ENCODE data around the gene IGFL1. TPM values are rescaled to one million over a fixed set of nuclear protein-coding genes. Genes with fewer than 3 reads are reported as not detected.

The IGFL1 gene
- total and polyA plus RNA-seq, 2 donors (not counting 1 experiment from before 2014, with no cell fraction given), result 0.15 TPM; not detected in 1

- peaks cover 0 to 6% (median 0%) of the 10 kb centered on the region in 3 donors for H3K9me3 ChIP-seq (ENCODE audit: control extremely low read depth in 1 of 3, control insufficient read depth in 2 of 3, insufficient read depth in 1 of 3, low read length in 2 of 3)
- no peak overlapping the region for H3K4me3 ChIP-seq (ENCODE audit: control extremely low read depth in 1 of 5, extremely low read depth in 1 of 5, insufficient read depth in 1 of 5, low read depth in 2 of 5, low read length in 4 of 5)
- Mint-ChIP-seq H3K27ac (no peak overlapping the region), H3K27me3 (peaks cover 32% of the 10 kb centered on the region), H3K9me3 (ENCODE audit: insufficient read depth) (no peaks in the 10 kb centered on the region), H3K4me1 (no peaks in the 10 kb centered on the region), H3K4me3 (no peak overlapping the region)
- no peaks in the 10 kb centered on the region for H3K79me2 ChIP-seq (ENCODE audit: control insufficient read depth, insufficient read depth, low read length)
- no peak overlapping the region for H3K4me2 ChIP-seq (replicated peaks; ENCODE audit: low read depth, low read length, poor library complexity, severe bottlenecking)
- H4K20me1 ChIP-seq (ENCODE audit: control insufficient read depth, insufficient read depth, low read length, poor library complexity, severe bottlenecking), result no peaks in the 10 kb centered on the region
- no peak overlapping the region for H3K9ac ChIP-seq (ENCODE audit: low read length)
- POLR2A ChIA-PET, result no interaction called here
- H3K27me3 ChIP-seq (replicated peaks in 1 of 4; ENCODE audit: control extremely low read depth in 1 of 4, control insufficient read depth in 3 of 4, insufficient read depth in 4 of 4, low read length in 3 of 4), result peaks cover 0 to 15% (median 1%) of the 10 kb centered on the region in 4 experiments
- no peak overlapping the region for H2AFZ ChIP-seq (ENCODE audit: insufficient read depth, low read depth, low read length, poor library complexity, severe bottlenecking)
- no peak overlapping the region for H3K27ac ChIP-seq (ENCODE audit: low read length in 2 of 2)
- no peaks in the 10 kb centered on the region for H3K4me1 ChIP-seq (ENCODE audit: control insufficient read depth in 2 of 2, insufficient read depth in 2 of 2, low read length in 2 of 2)
- 36% methylated on average over 2 of the region's 6 CpGs for WGBS (ENCODE audit: insufficient coverage)
- CTCF ChIA-PET, result no interaction called here
- intact Hi-C loops (cut with micrococcal nuclease), result no loop called here
- DNase-seq (no peak), ATAC-seq (ENCODE audit: low read depth) (no peak)
- H3K36me3 ChIP-seq (replicated peaks in 1 of 2; ENCODE audit: control extremely low read depth in 1 of 2, control insufficient read depth in 1 of 2, extremely low read depth in 1 of 2, insufficient read depth in 2 of 2, low read length in 1 of 2), result no peaks in the 10 kb centered on the region
- TF ChIP-seq EZH2 (IDR thresholded peaks at IDR 0.05; ENCODE audit: borderline replicate concordance, insufficient read depth, low read depth, low read length, poor library complexity, severe bottlenecking), result no peak
Measured at GRCh38 chr19:46218160-46218559, 11.4 kb upstream of the IGFL1 start.

GRCh38 chr19:46220038-46220615 lies 9.4 kb upstream of the IGFL1 start:
- Histone ChIP-seq H3K4me2 (replicated peaks; ENCODE audit: low read depth, low read length, poor library complexity, severe bottlenecking) (no peak overlapping the region), H3K79me2 (ENCODE audit: control insufficient read depth, insufficient read depth, low read length) (no peaks in the 10 kb centered on the region), H4K20me1 (ENCODE audit: control insufficient read depth, insufficient read depth, low read length, poor library complexity, severe bottlenecking) (no peaks in the 10 kb centered on the region), H3K9me3 (ENCODE audit: control extremely low read depth in 1 of 3, control insufficient read depth in 2 of 3, insufficient read depth in 1 of 3, low read length in 2 of 3) (peaks cover 0 to 6% (median 0%) of the 10 kb centered on the region in 3 donors), H3K36me3 (replicated peaks in 1 of 2; ENCODE audit: control extremely low read depth in 1 of 2, control insufficient read depth in 1 of 2, extremely low read depth in 1 of 2, insufficient read depth in 2 of 2, low read length in 1 of 2) (no peaks in the 10 kb centered on the region), H3K4me3 (ENCODE audit: control extremely low read depth in 1 of 5, extremely low read depth in 1 of 5, insufficient read depth in 1 of 5, low read depth in 2 of 5, low read length in 4 of 5) (no peak overlapping the region), H3K27me3 (replicated peaks in 1 of 4; ENCODE audit: control extremely low read depth in 1 of 4, control insufficient read depth in 3 of 4, insufficient read depth in 4 of 4, low read length in 3 of 4) (peaks cover 0 to 15% (median 1%) of the 10 kb centered on the region in 4 experiments), H3K4me1 (ENCODE audit: control insufficient read depth in 2 of 2, insufficient read depth in 2 of 2, low read length in 2 of 2) (no peaks in the 10 kb centered on the region), H3K9ac (ENCODE audit: low read length) (no peak overlapping the region), H3K27ac (ENCODE audit: low read length in 2 of 2) (no peak overlapping the region), H2AFZ (ENCODE audit: insufficient read depth, low read depth, low read length, poor library complexity, severe bottlenecking) (no peak overlapping the region)
- intact Hi-C loops (cut with micrococcal nuclease), result no loop called here
- Mint-ChIP-seq H3K4me3 (no peak overlapping the region), H3K27me3 (peaks cover 33% of the 10 kb centered on the region), H3K27ac (no peak overlapping the region), H3K4me1 (no peaks in the 10 kb centered on the region), H3K9me3 (ENCODE audit: insufficient read depth) (no peaks in the 10 kb centered on the region)
- POLR2A ChIA-PET, result no interaction called here
- TF ChIP-seq EZH2 (IDR thresholded peaks at IDR 0.05; ENCODE audit: borderline replicate concordance, insufficient read depth, low read depth, low read length, poor library complexity, severe bottlenecking), result no peak
- TF ChIP-seq CTCF (IDR thresholded peaks at IDR 0.05), result no peak
- CTCF ChIA-PET, result no interaction called here
- 77% methylated on average over 6 of the region's 8 CpGs for WGBS (ENCODE audit: insufficient coverage)
- no peak for DNase-seq
- ATAC-seq (ENCODE audit: low read depth), result no peak

All from B cell (primary cell).